Mesodermal cell (in vitro differentiated cells): Measurements from ENCODE around the gene SHB.
"Not testable (repeated sequence)": the region's sequence is repeated elsewhere in the genome, so short reads cannot be mapped to it uniquely, and the experiment has no call there.

Experiments
- H3K27ac ChIP-seq: 2 replicates; pipeline ENCODE4 v1.7.0; 2013; ENCODE audit warnings: mild to moderate bottlenecking, low read depth, low read length, moderate library complexity; ENCODE audit not compliant: severe bottlenecking
- H3K36me3 ChIP-seq: 2 replicates; pipeline ENCODE4 v1.7.1; 2013; ENCODE audit warnings: mild to moderate bottlenecking, low read length, moderate library complexity; ENCODE audit not compliant: control insufficient read depth, insufficient read depth
- H3K4me1 ChIP-seq: one replicate; pipeline ENCODE4 v1.7.1; 2013; ENCODE audit warnings: mild to moderate bottlenecking, low read length; ENCODE audit not compliant: insufficient read depth, control insufficient read depth, poor library complexity, severe bottlenecking
- H3K4me3 ChIP-seq: 2 replicates; pipeline ENCODE4 v1.7.0; 2013; ENCODE audit warnings: low read length, control low read depth, mild to moderate bottlenecking; ENCODE audit not compliant: insufficient read depth, poor library complexity, severe bottlenecking; ENCODE audit errors: extremely low read depth
- H3K9me3 ChIP-seq: 2 replicates; pipeline ENCODE4 v1.7.1; 2013; ENCODE audit warnings: mild to moderate bottlenecking, low read length, moderate library complexity; ENCODE audit not compliant: control insufficient read depth
- WGBS, 2 experiments: methylation state at CpG; one replicate each; pipeline ENCODE4 v1.1.5; 2013; ENCODE audit warnings: missing lambda C conversion rate in 2 of 2; ENCODE audit not compliant: insufficient coverage in 2 of 2; 5-methylcytosine and 5-hydroxymethylcytosine counted together

The SHB gene

DNA sequence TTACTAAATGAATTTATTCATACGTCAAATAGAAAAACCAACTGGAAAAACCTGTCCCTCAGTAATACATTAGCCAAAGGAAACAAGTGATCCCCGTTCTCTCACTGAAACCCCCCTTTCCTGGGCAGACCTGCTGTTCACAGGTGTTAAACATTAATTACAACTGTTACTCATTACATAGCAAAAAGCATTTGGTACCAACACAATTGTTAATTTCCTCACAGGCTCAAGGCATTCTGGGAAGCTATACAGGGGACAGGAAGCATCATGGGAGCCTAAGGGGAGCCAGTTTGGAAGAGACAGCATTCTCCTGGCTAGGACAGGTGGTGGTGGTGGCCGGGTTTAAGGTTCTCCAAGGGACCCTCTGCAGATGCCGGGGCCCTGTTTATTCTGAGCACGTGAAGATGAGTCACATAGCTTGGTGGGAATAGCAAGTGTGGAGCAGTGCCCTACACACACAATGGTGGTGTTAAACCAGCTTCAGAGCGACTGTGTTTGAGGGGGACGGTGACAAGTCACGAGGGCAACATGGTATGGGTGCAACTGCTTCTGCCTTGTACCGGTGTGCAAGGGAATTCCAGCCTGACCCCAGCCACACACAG is 102.5 kb downstream of the SHB start:
- Histone ChIP-seq H3K27ac (no peak overlapping the region), H3K4me3 (no peak overlapping the region), H3K4me1 (peaks cover 21% of the 10 kb centered on the region), H3K36me3 (peaks cover 68% of the 10 kb centered on the region), H3K9me3 (no peaks in the 10 kb centered on the region)
- WGBS, 2 experiments: 84 to 92% methylated on average over 5 to 6 of the region's 9 CpGs

DNA sequence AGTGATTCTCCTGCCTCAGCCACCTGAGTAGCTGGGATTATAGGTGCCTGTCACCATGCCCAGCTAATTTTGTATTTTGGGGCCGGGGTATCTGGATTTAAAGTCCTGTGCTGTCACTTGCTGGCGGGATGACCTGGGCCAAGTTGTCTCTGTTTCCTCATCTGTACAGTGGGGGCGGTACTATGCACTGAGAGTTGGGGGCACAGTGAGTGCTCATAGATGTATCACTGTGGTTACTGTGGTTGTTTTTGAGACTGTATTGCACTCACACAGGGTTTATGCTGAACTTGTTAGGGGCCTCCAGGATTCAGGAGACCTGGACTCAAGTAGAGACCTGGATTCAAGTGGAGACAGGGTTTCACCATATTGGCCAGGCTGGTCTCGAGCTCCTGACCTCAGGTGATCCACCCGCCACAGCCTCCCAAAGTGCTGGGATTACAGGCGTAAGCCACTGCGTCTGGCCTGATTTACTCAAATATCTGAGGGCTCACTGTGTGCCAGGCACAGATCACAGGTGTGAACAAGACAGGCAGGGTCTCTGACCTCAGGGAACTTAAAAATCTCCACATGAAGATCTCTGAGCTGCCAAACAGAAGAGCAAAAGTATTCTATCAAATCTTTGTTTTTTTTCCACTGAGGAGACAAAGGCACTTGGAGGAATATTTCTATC is 103.2 kb downstream of the SHB start:
- Histone ChIP-seq H3K36me3 (peaks cover 70% of the 10 kb centered on the region), H3K4me1 (peaks cover 18% of the 10 kb centered on the region)
- H3K27ac ChIP-seq, H3K9me3 ChIP-seq, H3K4me3 ChIP-seq: not testable (repeated sequence)
- 94 to 99% methylated on average over 4 to 6 of the region's 7 CpGs for WGBS, 2 experiments

DNA sequence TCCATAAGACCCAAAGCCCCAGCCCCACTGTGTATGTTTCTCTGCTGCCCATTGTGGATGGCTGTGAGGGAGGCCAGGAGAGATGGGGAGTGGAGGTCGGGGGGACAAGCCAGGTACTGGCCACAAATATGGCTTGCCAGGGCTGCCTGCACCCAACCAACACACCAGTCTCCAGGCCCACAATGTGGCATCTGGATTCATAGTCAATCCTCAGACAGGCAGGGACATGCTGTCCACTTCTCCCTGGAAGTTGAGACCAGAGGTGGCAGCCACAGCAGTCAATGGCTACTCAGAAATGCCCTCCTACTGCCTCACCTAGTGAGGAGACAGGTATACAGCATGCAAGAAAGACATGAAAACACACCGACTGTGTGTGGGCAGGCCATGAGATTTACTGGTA is 103.9 kb downstream of the SHB start:
- no peaks in the 10 kb centered on the region for H3K9me3 ChIP-seq
- H3K27ac ChIP-seq: no peak overlapping the region
- H3K4me3 ChIP-seq: no peak overlapping the region
- peaks cover 68% of the 10 kb centered on the region for H3K36me3 ChIP-seq
- WGBS, 2 experiments: 91 to 100% methylated on average over 1 of the region's 2 CpGs
- H3K4me1 ChIP-seq: peaks cover 11% of the 10 kb centered on the region

DNA sequence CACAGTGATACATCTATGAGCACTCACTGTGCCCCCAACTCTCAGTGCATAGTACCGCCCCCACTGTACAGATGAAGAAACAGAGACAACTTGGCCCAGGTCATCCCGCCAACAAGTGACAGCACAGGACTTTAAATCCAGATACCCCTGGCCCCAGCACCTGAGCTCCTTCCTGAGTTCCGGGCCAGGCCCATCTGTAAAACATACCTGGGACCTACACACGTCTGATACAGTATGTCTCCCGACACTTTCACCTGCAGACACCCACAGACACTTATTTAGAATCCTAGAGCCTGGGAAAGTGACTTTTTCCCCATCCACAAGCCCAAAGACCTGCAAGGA is 104.3 kb downstream of the SHB start:
- peaks cover 10% of the 10 kb centered on the region for H3K4me1 ChIP-seq

DNA sequence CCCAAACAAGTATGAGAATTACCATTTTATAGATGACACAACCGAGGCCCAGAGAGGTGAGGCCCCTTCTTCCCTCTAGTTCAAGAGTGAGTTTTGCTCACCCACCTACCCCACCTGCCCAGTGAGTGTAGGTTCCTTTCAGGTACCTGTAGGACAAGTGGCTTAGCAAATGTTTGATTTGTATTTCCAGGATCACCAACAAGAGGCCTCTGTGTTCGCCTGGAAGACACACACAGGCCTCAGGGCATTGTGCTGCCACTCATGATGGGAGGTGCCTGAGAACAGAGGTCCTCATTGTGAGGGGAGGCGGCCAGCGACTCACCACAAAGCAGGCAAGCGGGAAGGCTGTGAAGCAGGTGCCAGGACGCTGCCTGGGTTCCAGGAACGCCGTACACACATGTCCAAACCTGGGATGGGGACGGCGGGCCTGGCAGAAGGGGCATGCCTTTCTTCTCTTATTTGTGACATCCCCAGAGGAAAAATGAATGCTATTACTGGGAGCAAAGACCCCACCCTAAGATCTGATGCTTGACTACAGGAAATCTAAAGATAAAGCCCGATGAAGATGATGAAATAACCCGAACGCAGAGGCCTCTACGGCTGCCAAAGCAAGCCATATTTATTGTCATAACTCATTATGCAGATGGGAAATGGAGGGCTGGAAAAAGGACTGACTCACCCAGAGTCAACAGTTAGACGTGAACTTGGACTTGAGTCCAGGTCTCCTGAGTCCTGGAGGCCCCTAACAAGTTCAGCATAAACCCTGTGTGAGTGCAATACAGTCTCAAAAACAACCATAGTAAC is 104.9 kb downstream of the SHB start:
- 92 to 95% methylated on average over 11 to 13 of the region's 15 CpGs for WGBS, 2 experiments
- no peak overlapping the region for H3K4me3 ChIP-seq
- peaks cover 58% of the 10 kb centered on the region for H3K36me3 ChIP-seq
- no peaks in the 10 kb centered on the region for H3K9me3 ChIP-seq
- H3K27ac ChIP-seq: no peak overlapping the region
- peaks cover 10% of the 10 kb centered on the region for H3K4me1 ChIP-seq

More for the DNA sequence above, 104.3 kb downstream of the SHB start:
- H3K27ac ChIP-seq: no peak overlapping the region
- H3K9me3 ChIP-seq: no peaks in the 10 kb centered on the region
- 73 to 92% methylated on average over 3 of the region's 5 CpGs for WGBS, 2 experiments
- H3K4me3 ChIP-seq: no peak overlapping the region
- H3K36me3 ChIP-seq: peaks cover 64% of the 10 kb centered on the region

DNA sequence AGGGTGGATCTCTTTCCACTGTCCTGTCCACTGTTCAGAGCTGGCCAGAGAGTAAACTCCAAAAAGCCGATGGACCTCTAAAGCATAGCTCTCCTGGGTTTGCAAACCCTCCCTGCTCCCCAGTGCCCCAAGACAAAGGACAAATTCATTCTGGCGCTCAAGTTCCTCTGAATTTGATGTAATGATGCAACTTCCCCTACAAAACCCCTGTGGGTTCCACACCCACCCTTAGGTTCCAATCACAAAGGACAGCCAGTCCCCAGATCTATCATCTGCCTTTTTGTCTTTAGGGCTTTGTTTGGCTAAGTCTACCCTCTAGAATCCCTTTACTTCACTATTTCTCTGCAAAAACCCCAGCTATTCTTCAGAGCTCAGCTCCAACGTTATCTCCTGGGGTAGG is 107.7 kb downstream of the SHB start:
- Histone ChIP-seq H3K27ac (no peak overlapping the region), H3K4me3 (no peak overlapping the region), H3K36me3 (peaks cover 44% of the 10 kb centered on the region), H3K9me3 (no peaks in the 10 kb centered on the region), H3K4me1 (peaks cover 5% of the 10 kb centered on the region)
- WGBS, 2 experiments: 78 to 95% methylated on average over 2 to 3 of the region's 3 CpGs

DNA sequence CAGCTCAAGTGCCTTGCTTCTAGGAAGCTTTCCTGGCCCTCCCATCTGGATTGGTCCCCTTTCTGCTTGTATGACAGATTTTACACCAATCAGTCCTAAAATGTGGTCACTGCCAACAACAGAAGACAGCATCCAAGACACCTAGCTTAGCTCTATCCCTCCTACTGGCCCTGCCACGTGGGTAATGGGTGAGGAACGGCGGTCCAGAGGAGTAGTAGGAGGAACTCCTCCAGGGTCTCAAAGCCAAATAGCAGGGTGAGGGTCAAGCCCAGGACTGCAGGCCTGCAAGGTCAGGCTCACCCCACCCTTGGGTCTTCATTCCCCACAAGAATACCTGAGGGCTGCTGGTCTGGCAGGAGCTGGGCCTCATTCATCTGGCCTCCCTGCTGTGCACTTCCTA is 108.4 kb downstream of the SHB start:
- WGBS, 2 experiments: 100% methylated on average over 1 of the region's 3 CpGs; no CpG with 5 or more reads in 1 of the 2 experiments
- Histone ChIP-seq H3K9me3 (no peaks in the 10 kb centered on the region), H3K27ac (no peak overlapping the region), H3K36me3 (peaks cover 47% of the 10 kb centered on the region), H3K4me3 (no peak overlapping the region), H3K4me1 (peaks cover 9% of the 10 kb centered on the region)

DNA sequence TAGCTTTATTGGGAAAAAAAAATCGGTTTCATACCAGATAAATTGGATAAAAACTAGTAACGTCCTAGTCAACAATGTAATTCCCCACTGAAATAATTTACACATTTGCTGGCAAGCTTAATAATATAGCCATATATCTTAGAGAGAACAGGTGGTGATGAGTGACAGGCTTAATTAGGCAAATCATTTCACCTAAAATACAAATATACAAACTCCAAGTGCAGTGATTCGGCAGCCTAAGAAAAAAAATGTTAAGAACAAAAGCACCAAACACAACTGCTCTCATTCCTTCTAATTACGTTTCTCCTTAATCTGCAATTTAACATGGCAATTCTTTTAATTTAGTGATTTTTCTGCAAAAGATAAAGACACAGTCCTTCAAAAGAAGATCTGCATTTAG is 109.1 kb downstream of the SHB start:
- no CpG with 5 or more reads among the region's 4 CpGs for WGBS, 2 experiments
- H3K27ac ChIP-seq: no peak overlapping the region
- H3K4me3 ChIP-seq: no peak overlapping the region
- H3K4me1 ChIP-seq: peaks cover 15% of the 10 kb centered on the region
- H3K36me3 ChIP-seq: peaks cover 53% of the 10 kb centered on the region
- no peaks in the 10 kb centered on the region for H3K9me3 ChIP-seq

DNA sequence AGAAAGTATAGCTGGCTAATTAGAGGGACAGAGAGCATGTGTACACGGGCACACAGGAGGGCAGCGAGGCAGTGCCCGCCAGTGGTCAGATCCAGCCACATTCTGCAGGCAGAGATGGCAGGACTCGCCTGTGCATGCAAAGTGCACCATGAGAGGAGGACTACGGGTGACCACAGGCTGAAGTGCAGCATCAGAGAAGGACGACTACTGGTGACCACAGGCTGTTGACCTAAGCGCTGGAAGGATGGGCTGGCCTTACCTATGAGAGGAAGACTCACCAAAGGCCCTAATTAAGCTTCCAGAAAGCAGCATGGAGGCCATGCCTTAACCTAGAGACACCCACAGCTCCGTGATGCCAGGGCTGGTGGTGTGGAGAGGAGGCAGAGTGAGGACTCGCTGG is 110.9 kb downstream of the SHB start:
- peaks cover 62% of the 10 kb centered on the region for H3K36me3 ChIP-seq
- 97 to 98% methylated on average over 7 to 8 of the region's 9 CpGs for WGBS, 2 experiments
- no peaks in the 10 kb centered on the region for H3K9me3 ChIP-seq
- no peak overlapping the region for H3K27ac ChIP-seq
- H3K4me3 ChIP-seq: no peak overlapping the region
- H3K4me1 ChIP-seq: peaks cover 27% of the 10 kb centered on the region

DNA sequence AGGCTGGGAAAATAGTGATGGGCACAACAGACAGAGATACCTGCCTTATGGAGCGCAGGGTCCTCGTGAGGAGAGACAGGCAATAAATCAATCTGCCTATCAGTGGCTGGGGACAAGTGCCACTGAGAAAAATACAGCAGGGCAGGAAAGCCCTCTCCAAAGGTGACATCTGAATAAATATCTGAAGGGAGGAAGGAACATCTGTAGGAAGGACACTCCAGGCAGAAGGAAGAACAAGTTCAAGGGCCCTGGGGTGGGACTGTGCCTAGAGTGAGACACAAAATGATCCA is 111.4 kb downstream of the SHB start:
- no peak overlapping the region for H3K4me3 ChIP-seq
- no peak overlapping the region for H3K27ac ChIP-seq
- H3K36me3 ChIP-seq: peaks cover 60% of the 10 kb centered on the region
- WGBS, 2 experiments: 91% methylated on average over 2 of the region's 2 CpGs; no CpG with 5 or more reads in 1 of the 2 experiments
- no peaks in the 10 kb centered on the region for H3K9me3 ChIP-seq
- peaks cover 27% of the 10 kb centered on the region for H3K4me1 ChIP-seq
